GM21723 (cell line): ENCODE measurements around the gene BANF2.

Experiments used
- ATAC-seq: cut with Tn5 transposase; IDR thresholded peaks from one replicate; pipeline ENCODE4 v1.9.1; 2021; ENCODE audit warnings: mild to moderate bottlenecking, moderate library complexity; ENCODE audit not compliant: unreplicated experiment

The BANF2 gene

GRCh38 chr20:17663486-17663885, 36.3 kb upstream of the BANF2 start:
- ATAC-seq, result no peak

GRCh38 chr20:17664025-17664633, 35.6 kb upstream of the BANF2 start:
- no peak for ATAC-seq

- no peak for ATAC-seq
Observed at GRCh38 chr20:17665756-17666155, 34.0 kb upstream of the BANF2 start.

GRCh38 chr20:17666481-17666880, 33.3 kb upstream of the BANF2 start:
- no peak for ATAC-seq

- ATAC-seq, result no peak
Observed at GRCh38 chr20:17667445-17667844, 32.3 kb upstream of the BANF2 start.

GRCh38 chr20:17668432-17668831, 31.3 kb upstream of the BANF2 start:
- no peak for ATAC-seq

- no peak for ATAC-seq
Observed at GRCh38 chr20:17669306-17669931, 30.3 kb upstream of the BANF2 start.

- ATAC-seq, result no peak
Observed at GRCh38 chr20:17671011-17671410, 28.8 kb upstream of the BANF2 start.

GRCh38 chr20:17671565-17671964, 28.2 kb upstream of the BANF2 start:
- ATAC-seq, result no peak

GRCh38 chr20:17673084-17673483, 26.7 kb upstream of the BANF2 start:
- ATAC-seq, result no peak

- no peak for ATAC-seq
Observed at GRCh38 chr20:17674722-17675518, 24.8 kb upstream of the BANF2 start.

- ATAC-seq, result no peak
Observed at GRCh38 chr20:17675519-17676377, 24.0 kb upstream of the BANF2 start.

GRCh38 chr20:17676378-17676759, 23.4 kb upstream of the BANF2 start:
- no peak for ATAC-seq

GRCh38 chr20:17676942-17677341, 22.8 kb upstream of the BANF2 start:
- ATAC-seq, result no peak

- no peak for ATAC-seq
Observed at GRCh38 chr20:17678295-17678694, 21.5 kb upstream of the BANF2 start.

- no peak for ATAC-seq
Observed at GRCh38 chr20:17678886-17679285, 20.9 kb upstream of the BANF2 start.

GRCh38 chr20:17679941-17680835, 19.6 kb upstream of the BANF2 start:
- ATAC-seq, result no peak

GRCh38 chr20:17680836-17681725, 18.7 kb upstream of the BANF2 start:
- ATAC-seq, result peak; percentile 50

- ATAC-seq, result peak; percentile 15
Observed at GRCh38 chr20:17681726-17682102, 18.1 kb upstream of the BANF2 start.
